H1 (cell line): Measurements from ENCODE around the gene TBKBP1. TPM values are rescaled to one million over a fixed set of nuclear protein-coding genes. Genes with fewer than 3 reads are reported as not detected.

ENCODE experiments used
- CBX5 ChIP-seq: fragments of 300-800, 300-1000 bp; sonication (generic); IDR thresholded peaks from 2 replicates; pipeline ENCODE4 v1.7.1; 2016; ENCODE audit warnings: antibody characterized with exemption, low read length, low read depth
- CHD7 ChIP-seq: fragments of 300-600 bp; sonication (generic); IDR thresholded peaks from 2 replicates; pipeline ENCODE4 v1.7.1; 2012; ENCODE audit warnings: low read length, moderate library complexity, mild to moderate bottlenecking, inconsistent platforms; ENCODE audit not compliant: insufficient replicate concordance
- CREB1 ChIP-seq: IDR thresholded peaks from 2 replicates; pipeline ENCODE4 v1.6.1; 2012; ENCODE audit warnings: inconsistent platforms
- polyA plus RNA-seq, 7 experiments: library from polyadenylated mRNA; depleted of rRNA in 3 of 7; stranded (reverse) in 5 of 7; unstranded in 2 of 7; fragments of >200 nt in 5 of 7; fragments of 200-250 nt in 2 of 7; gene quantifications; 1 replicate in 5 of 7; 2 replicates in 1 of 7; 4 replicates in 1 of 7; pipeline versions ENCODE4 v1.2.1 to v1.2.3, GENCODE V29; 2011 to 2013; ENCODE audit warnings: missing spikeins in 2 of 7, mixed read lengths in 2 of 7
- total RNA-seq: library from RNA; stranded (reverse); fragmentation: NEBNext Ultra II Directional; extraction: Animal tissue kit (Norgen Biotek cat#: 25700); gene quantifications from 2 replicates; pipeline ENCODE4 v1.2.1, GENCODE V29; 2021

TBKBP1 gene
- total and polyA plus RNA-seq, 2 of the 8 experiments (the other 6 are each of a cell fraction or from before 2014, with no cell fraction given) = 6.3 to 15.1 TPM

- TF ChIP-seq CHD7 (no peak), CBX5 (no peak), CREB1 (no peak)
Measured at GRCh38 chr17:47709594-47709993, 15.6 kb downstream of the TBKBP1 start (continued).
